ENCODE data around the gene SLC16A3.

GRCh38 chr17:82244413-82245133, 15.7 kb downstream of the SLC16A3 start:
- no peak for TF ChIP-seq HDAC2 (IDR thresholded peaks at IDR 0.05; ENCODE audit: borderline replicate concordance in 1 of 2, low read depth in 2 of 2, low read length in 2 of 2)
- no peak for TF ChIP-seq JUN (IDR thresholded peaks at IDR 0.05; ENCODE audit: low read depth, low read length)
- TF ChIP-seq POLR2AphosphoS5 (IDR thresholded peaks at IDR 0.05; ENCODE audit: low read depth, low read length): 0 out of 2 replicates have a peak, but pooled peaks have one; percentile 4
- TF ChIP-seq USF2 (IDR thresholded peaks at IDR 0.05; ENCODE audit: low read length): no peak
- TF ChIP-seq MAX (IDR thresholded peaks at IDR 0.05): no peak
- TF ChIP-seq EGR1 (IDR thresholded peaks at IDR 0.05; ENCODE audit: borderline replicate concordance, low read depth, low read length): no peak
- peak; percentile 40 to 57 (median 47) for TF ChIP-seq CTCF (IDR thresholded peaks at IDR 0.05; ENCODE audit: control extremely low read depth in 1 of 3, insufficient read depth in 1 of 3, low read depth in 1 of 3, low read length in 3 of 3)
- TF ChIP-seq POLR2A (IDR thresholded peaks at IDR 0.05; ENCODE audit: control extremely low read depth in 1 of 2, low read depth in 2 of 2, low read length in 2 of 2): no peak
- TF ChIP-seq NANOG (IDR thresholded peaks at IDR 0.05; ENCODE audit: insufficient read depth, low read depth, low read length, poor library complexity, severe bottlenecking): no peak
- TF ChIP-seq SP4 (IDR thresholded peaks at IDR 0.05; ENCODE audit: low read length): no peak
- TF ChIP-seq EP300 (IDR thresholded peaks at IDR 0.05; ENCODE audit: borderline replicate concordance in 1 of 2, low read depth in 2 of 2, low read length in 2 of 2): no peak
- no peak for TF ChIP-seq EZH2 (IDR thresholded peaks at IDR 0.05; ENCODE audit: low read depth, low read length, severe bottlenecking)
- TF ChIP-seq SIN3A (conservative IDR thresholded peaks at IDR 0.05 in 1 of 2, IDR thresholded peaks at IDR 0.05 in 1 of 2; ENCODE audit: low read depth in 1 of 2, low read length in 2 of 2): no peak

All from H1 (cell line).